ENCODE measurements around the gene MLF2.
"Not testable (repeated sequence)": the region's sequence is repeated elsewhere in the genome, so short reads cannot be mapped to it uniquely, and the experiment has no call there.

Gene MLF2

GRCh38 chr12:6747216-6747615, 5.7 kb downstream of the MLF2 start:
- Histone ChIP-seq H3K9me3 (ENCODE audit: control insufficient read depth, low read length) (no peaks in the 10 kb centered on the region), H3K27ac (ENCODE audit: low read depth, low read length, severe bottlenecking) (no peak overlapping the region), H3K36me3 (ENCODE audit: control insufficient read depth, insufficient read depth, low read length) (peaks cover 65% of the 10 kb centered on the region), H3K4me1 (ENCODE audit: control insufficient read depth, insufficient read depth, low read length, poor library complexity, severe bottlenecking) (peaks cover 6% of the 10 kb centered on the region), H3K4me3 (ENCODE audit: extremely low read depth, insufficient read depth, low read length, poor library complexity, severe bottlenecking) (no peak overlapping the region)
- WGBS, 2 experiments (ENCODE audit: insufficient coverage in 2 of 2) = 96 to 100% methylated on average over 3 of the region's 4 CpGs

- Histone ChIP-seq H3K9me3 (ENCODE audit: control insufficient read depth, low read length) (no peaks in the 10 kb centered on the region), H3K4me3 (ENCODE audit: extremely low read depth, insufficient read depth, low read length, poor library complexity, severe bottlenecking) (no peak overlapping the region), H3K27ac (ENCODE audit: low read depth, low read length, severe bottlenecking) (peak overlapping the region; percentile 23), H3K4me1 (ENCODE audit: control insufficient read depth, insufficient read depth, low read length, poor library complexity, severe bottlenecking) (no peaks in the 10 kb centered on the region), H3K36me3 (ENCODE audit: control insufficient read depth, insufficient read depth, low read length) (peaks cover 54% of the 10 kb centered on the region)
- 85 to 95% methylated on average over 5 to 11 of the region's 13 CpGs for WGBS, 2 experiments (ENCODE audit: insufficient coverage in 2 of 2)
Measured at GRCh38 chr12:6745741-6746525, 7.0 kb downstream of the MLF2 start.

GRCh38 chr12:6743300-6743699, 9.6 kb downstream of the MLF2 start:
- H3K36me3 ChIP-seq (ENCODE audit: control insufficient read depth, insufficient read depth, low read length) = peaks cover 28% of the 10 kb centered on the region
- 67 to 92% methylated on average over 3 of the region's 7 CpGs for WGBS, 2 experiments (ENCODE audit: insufficient coverage in 2 of 2)
- H3K9me3 ChIP-seq (ENCODE audit: control insufficient read depth, low read length); H3K4me1 ChIP-seq (ENCODE audit: control insufficient read depth, insufficient read depth, low read length, poor library complexity, severe bottlenecking); H3K4me3 ChIP-seq (ENCODE audit: extremely low read depth, insufficient read depth, low read length, poor library complexity, severe bottlenecking); H3K27ac ChIP-seq (ENCODE audit: low read depth, low read length, severe bottlenecking): not testable (repeated sequence)

- Histone ChIP-seq H3K9me3 (ENCODE audit: control insufficient read depth, low read length) (no peaks in the 10 kb centered on the region), H3K36me3 (ENCODE audit: control insufficient read depth, insufficient read depth, low read length) (peaks cover 23% of the 10 kb centered on the region), H3K4me1 (ENCODE audit: control insufficient read depth, insufficient read depth, low read length, poor library complexity, severe bottlenecking) (no peaks in the 10 kb centered on the region), H3K27ac (ENCODE audit: low read depth, low read length, severe bottlenecking) (no peak overlapping the region), H3K4me3 (ENCODE audit: extremely low read depth, insufficient read depth, low read length, poor library complexity, severe bottlenecking) (no peak overlapping the region)
- 100% methylated on average over 2 of the region's 3 CpGs for WGBS, 2 experiments (ENCODE audit: insufficient coverage in 2 of 2)
Measured at GRCh38 chr12:6742834-6743233, 10.1 kb downstream of the MLF2 start.

GRCh38 chr12:6742080-6742479, 10.9 kb downstream of the MLF2 start:
- 87 to 90% methylated on average over 6 of the region's 12 CpGs for WGBS, 2 experiments (ENCODE audit: insufficient coverage in 2 of 2)
- H3K4me3 ChIP-seq (ENCODE audit: extremely low read depth, insufficient read depth, low read length, poor library complexity, severe bottlenecking); H3K9me3 ChIP-seq (ENCODE audit: control insufficient read depth, low read length); H3K4me1 ChIP-seq (ENCODE audit: control insufficient read depth, insufficient read depth, low read length, poor library complexity, severe bottlenecking); H3K27ac ChIP-seq (ENCODE audit: low read depth, low read length, severe bottlenecking): not testable (repeated sequence)
- peaks cover 16% of the 10 kb centered on the region for H3K36me3 ChIP-seq (ENCODE audit: control insufficient read depth, insufficient read depth, low read length)

GRCh38 chr12:6736754-6737153, 16.2 kb downstream of the MLF2 start:
- Histone ChIP-seq H3K4me3 (ENCODE audit: extremely low read depth, insufficient read depth, low read length, poor library complexity, severe bottlenecking) (no peak overlapping the region), H3K4me1 (ENCODE audit: control insufficient read depth, insufficient read depth, low read length, poor library complexity, severe bottlenecking) (no peaks in the 10 kb centered on the region), H3K27ac (ENCODE audit: low read depth, low read length, severe bottlenecking) (no peak overlapping the region), H3K9me3 (ENCODE audit: control insufficient read depth, low read length) (no peaks in the 10 kb centered on the region), H3K36me3 (ENCODE audit: control insufficient read depth, insufficient read depth, low read length) (peaks cover 7% of the 10 kb centered on the region)
- 96 to 100% methylated on average over 3 to 4 of the region's 5 CpGs for WGBS, 2 experiments (ENCODE audit: insufficient coverage in 2 of 2)

- peaks cover 18% of the 10 kb centered on the region for H3K36me3 ChIP-seq (ENCODE audit: control insufficient read depth, insufficient read depth, low read length)
- no peak overlapping the region for H3K4me3 ChIP-seq (ENCODE audit: extremely low read depth, insufficient read depth, low read length, poor library complexity, severe bottlenecking)
- H3K27ac ChIP-seq (ENCODE audit: low read depth, low read length, severe bottlenecking) = no peak overlapping the region
- 39 to 41% methylated on average over 7 of the region's 8 CpGs for WGBS, 2 experiments (ENCODE audit: insufficient coverage in 2 of 2)
- H3K4me1 ChIP-seq (ENCODE audit: control insufficient read depth, insufficient read depth, low read length, poor library complexity, severe bottlenecking) = no peaks in the 10 kb centered on the region
- no peaks in the 10 kb centered on the region for H3K9me3 ChIP-seq (ENCODE audit: control insufficient read depth, low read length)
Measured at GRCh38 chr12:6735448-6736191, 17.3 kb downstream of the MLF2 start.

GRCh38 chr12:6734506-6735387, 18.2 kb downstream of the MLF2 start:
- H3K27ac ChIP-seq (ENCODE audit: low read depth, low read length, severe bottlenecking) = no peak overlapping the region
- 96 to 97% methylated on average over 7 of the region's 10 CpGs for WGBS, 2 experiments (ENCODE audit: insufficient coverage in 2 of 2)

GRCh38 chr12:6730169-6730568, 22.8 kb downstream of the MLF2 start:
- Histone ChIP-seq H3K36me3 (ENCODE audit: control insufficient read depth, insufficient read depth, low read length) (peaks cover 47% of the 10 kb centered on the region), H3K4me3 (ENCODE audit: extremely low read depth, insufficient read depth, low read length, poor library complexity, severe bottlenecking) (no peak overlapping the region), H3K27ac (ENCODE audit: low read depth, low read length, severe bottlenecking) (no peak overlapping the region), H3K9me3 (ENCODE audit: control insufficient read depth, low read length) (no peaks in the 10 kb centered on the region), H3K4me1 (ENCODE audit: control insufficient read depth, insufficient read depth, low read length, poor library complexity, severe bottlenecking) (no peaks in the 10 kb centered on the region)
- 84 to 90% methylated on average over 7 of the region's 8 CpGs for WGBS, 2 experiments (ENCODE audit: insufficient coverage in 2 of 2)

More at GRCh38 chr12:6734506-6735387, 18.2 kb downstream of the MLF2 start:
- peaks cover 27% of the 10 kb centered on the region for H3K36me3 ChIP-seq (ENCODE audit: control insufficient read depth, insufficient read depth, low read length)
- H3K4me3 ChIP-seq (ENCODE audit: extremely low read depth, insufficient read depth, low read length, poor library complexity, severe bottlenecking) = no peak overlapping the region
- no peaks in the 10 kb centered on the region for H3K9me3 ChIP-seq (ENCODE audit: control insufficient read depth, low read length)
- no peaks in the 10 kb centered on the region for H3K4me1 ChIP-seq (ENCODE audit: control insufficient read depth, insufficient read depth, low read length, poor library complexity, severe bottlenecking)

GRCh38 chr12:6729186-6729585, 23.8 kb downstream of the MLF2 start:
- peaks cover 6% of the 10 kb centered on the region for H3K4me1 ChIP-seq (ENCODE audit: control insufficient read depth, insufficient read depth, low read length, poor library complexity, severe bottlenecking)
- no peak overlapping the region for H3K27ac ChIP-seq (ENCODE audit: low read depth, low read length, severe bottlenecking)
- no peaks in the 10 kb centered on the region for H3K9me3 ChIP-seq (ENCODE audit: control insufficient read depth, low read length)
- peaks cover 44% of the 10 kb centered on the region for H3K36me3 ChIP-seq (ENCODE audit: control insufficient read depth, insufficient read depth, low read length)
- no peak overlapping the region for H3K4me3 ChIP-seq (ENCODE audit: extremely low read depth, insufficient read depth, low read length, poor library complexity, severe bottlenecking)
- WGBS, 2 experiments (ENCODE audit: insufficient coverage in 2 of 2) = 98 to 99% methylated on average over 18 of the region's 18 CpGs
